HEK293 (cell line): ENCODE results near the gene CHCHD10.
A peak's percentile ranks its signal among the peaks of the same experiment; 100 is the strongest.

Experiments
- BCL11B ChIP-seq: fragments of 450-650 bp; formaldehyde crosslinking; IDR thresholded peaks from 2 replicates; pipeline ENCODE4 v1.5.1; 2016; ENCODE audit warnings: low read depth, missing biosample characterization, missing genetic modification characterization
- CTCF ChIP-seq: fragments of 450-650 bp; formaldehyde crosslinking; IDR thresholded peaks from 2 replicates; pipeline ENCODE4 v1.5.1; 2016; ENCODE audit warnings: missing biosample characterization, missing genetic modification characterization
- GFI1B ChIP-seq: fragments of 450-650 bp; formaldehyde crosslinking; IDR thresholded peaks from 2 replicates; pipeline ENCODE4 v1.5.1; 2016; ENCODE audit warnings: missing biosample characterization, missing genetic modification characterization
- HOXD13 ChIP-seq: sonication (generic); formaldehyde crosslinking; IDR thresholded peaks from 2 replicates; pipeline ENCODE4 v1.8.0; 2022; ENCODE audit warnings: missing genetic modification reagents, borderline replicate concordance
- PRDM1 ChIP-seq: fragments of 450-650 bp; formaldehyde crosslinking; IDR thresholded peaks from 2 replicates; pipeline ENCODE4; 2016; ENCODE audit warnings: missing biosample characterization, missing genetic modification characterization
- RBAK ChIP-seq: fragments of 450-650 bp; formaldehyde crosslinking; IDR thresholded peaks from 2 replicates; pipeline ENCODE4 v1.5.1; 2016; ENCODE audit warnings: missing biosample characterization, missing genetic modification characterization
- SCRT1 ChIP-seq: fragments of 450-650 bp; formaldehyde crosslinking; IDR thresholded peaks from 2 replicates; pipeline ENCODE4 v1.5.1; 2016; ENCODE audit warnings: missing biosample characterization, missing genetic modification characterization, borderline replicate concordance
- YY1 ChIP-seq: fragments of 450-650 bp; formaldehyde crosslinking; IDR thresholded peaks from 2 replicates; pipeline ENCODE4 v1.5.1; 2018; ENCODE audit warnings: missing biosample characterization, missing genetic modification characterization
- ZBTB49 ChIP-seq: fragments of 450-650 bp; formaldehyde crosslinking; IDR thresholded peaks from 2 replicates; pipeline ENCODE4 v1.5.1; 2016; ENCODE audit warnings: missing biosample characterization, missing genetic modification characterization, low read depth
- ZBTB6 ChIP-seq: fragments of 450-650 bp; formaldehyde crosslinking; IDR thresholded peaks from 2 replicates; pipeline ENCODE4 v1.5.1; 2017; ENCODE audit warnings: missing biosample characterization, missing genetic modification characterization
- ZBTB8A ChIP-seq: fragments of 450-650 bp; formaldehyde crosslinking; IDR thresholded peaks from 2 replicates; pipeline ENCODE4 v1.5.1; 2016; ENCODE audit warnings: missing biosample characterization, missing genetic modification characterization
- ZFHX2 ChIP-seq: fragments of 450-650 bp; formaldehyde crosslinking; conservative IDR thresholded peaks from 2 replicates; pipeline ENCODE4 v1.5.1; 2016; ENCODE audit warnings: missing biosample characterization, missing genetic modification characterization
- ZFP41 ChIP-seq: fragments of 450-650 bp; formaldehyde crosslinking; IDR thresholded peaks from 2 replicates; pipeline ENCODE4 v1.5.1; 2016; ENCODE audit warnings: missing biosample characterization, missing genetic modification characterization, borderline replicate concordance
- ZNF10 ChIP-seq: fragments of 450-650 bp; formaldehyde crosslinking; IDR thresholded peaks from 2 replicates; pipeline ENCODE4 v1.5.1; 2017; ENCODE audit warnings: missing biosample characterization, missing genetic modification characterization
- ZNF140 ChIP-seq: fragments of 450-650 bp; formaldehyde crosslinking; IDR thresholded peaks from 2 replicates; pipeline ENCODE4 v1.5.1; 2016; ENCODE audit warnings: missing biosample characterization, missing genetic modification characterization
- ZNF169 ChIP-seq: fragments of 450-650 bp; formaldehyde crosslinking; IDR thresholded peaks from 2 replicates; pipeline ENCODE4 v1.5.1; 2016; ENCODE audit warnings: missing biosample characterization, missing genetic modification characterization
- ZNF18 ChIP-seq: fragments of 450-650 bp; formaldehyde crosslinking; IDR thresholded peaks from 2 replicates; pipeline ENCODE4 v1.5.1; 2016; ENCODE audit warnings: missing biosample characterization, missing genetic modification characterization
- ZNF19 ChIP-seq: fragments of 450-650 bp; formaldehyde crosslinking; IDR thresholded peaks from 2 replicates; pipeline ENCODE4; 2016; ENCODE audit warnings: missing biosample characterization, missing genetic modification characterization, low read depth
- ZNF2 ChIP-seq: fragments of 450-650 bp; formaldehyde crosslinking; IDR thresholded peaks from 2 replicates; pipeline ENCODE4 v1.5.1; 2016; ENCODE audit warnings: missing biosample characterization, missing genetic modification characterization
- ZNF202 ChIP-seq: fragments of 450-650 bp; formaldehyde crosslinking; IDR thresholded peaks from 2 replicates; pipeline ENCODE4 v1.5.1; 2016; ENCODE audit warnings: missing biosample characterization, missing genetic modification characterization, borderline replicate concordance
- ZNF23 ChIP-seq: fragments of 450-650 bp; formaldehyde crosslinking; IDR thresholded peaks from 2 replicates; pipeline ENCODE4 v1.5.1; 2016; ENCODE audit warnings: missing biosample characterization, missing genetic modification characterization, borderline replicate concordance
- ZNF239 ChIP-seq: fragments of 450-650 bp; formaldehyde crosslinking; IDR thresholded peaks from 2 replicates; pipeline ENCODE4 v1.5.1; 2016; ENCODE audit warnings: missing biosample characterization, missing genetic modification characterization
- ZNF302 ChIP-seq: fragments of 450-650 bp; formaldehyde crosslinking; IDR thresholded peaks from 2 replicates; pipeline ENCODE4 v1.5.1; 2016; ENCODE audit warnings: missing biosample characterization, missing genetic modification characterization, low read depth
- ZNF354C ChIP-seq: fragments of 450-650 bp; formaldehyde crosslinking; IDR thresholded peaks from 2 replicates; pipeline ENCODE4 v1.5.1; 2016; ENCODE audit warnings: missing biosample characterization, missing genetic modification characterization, low read depth, borderline replicate concordance
- ZNF37A ChIP-seq: fragments of 450-650 bp; IDR thresholded peaks from 2 replicates; pipeline ENCODE4 v1.5.1; 2018; ENCODE audit warnings: missing biosample characterization, missing genetic modification characterization
- ZNF488 ChIP-seq: fragments of 450-650 bp; formaldehyde crosslinking; IDR thresholded peaks from 2 replicates; pipeline ENCODE4 v1.5.1; 2016; ENCODE audit warnings: missing biosample characterization, missing genetic modification characterization
- ZNF501 ChIP-seq: fragments of 450-650 bp; formaldehyde crosslinking; IDR thresholded peaks from 2 replicates; pipeline ENCODE4 v1.5.1; 2016; ENCODE audit warnings: missing biosample characterization, missing genetic modification characterization
- ZNF561 ChIP-seq: fragments of 450-650 bp; IDR thresholded peaks from 2 replicates; pipeline ENCODE4 v1.5.1; 2018; ENCODE audit warnings: missing biosample characterization, missing genetic modification characterization, borderline replicate concordance
- ZNF571 ChIP-seq: fragments of 450-650 bp; formaldehyde crosslinking; IDR thresholded peaks from 2 replicates; pipeline ENCODE4 v1.5.0; 2017; ENCODE audit warnings: missing biosample characterization, missing genetic modification characterization
- ZNF585B ChIP-seq: fragments of 450-650 bp; formaldehyde crosslinking; IDR thresholded peaks from 2 replicates; pipeline ENCODE4 v1.5.1; 2016; ENCODE audit warnings: missing biosample characterization, missing genetic modification characterization
- ZNF629 ChIP-seq: fragments of 450-650 bp; formaldehyde crosslinking; IDR thresholded peaks from 2 replicates; pipeline ENCODE4 v1.5.1; 2017; ENCODE audit warnings: missing biosample characterization, missing genetic modification characterization
- ZSCAN16 ChIP-seq: fragments of 450-650 bp; formaldehyde crosslinking; IDR thresholded peaks from 2 replicates; pipeline ENCODE4 v1.5.1; 2016; ENCODE audit warnings: missing biosample characterization, missing genetic modification characterization
- ZSCAN4 ChIP-seq: fragments of 450-650 bp; formaldehyde crosslinking; IDR thresholded peaks from 2 replicates; pipeline ENCODE4 v1.5.1; 2017; ENCODE audit warnings: missing biosample characterization, missing genetic modification characterization

Gene CHCHD10

GRCh38 chr22:23750714-23751440 lies 16.9 kb downstream of the CHCHD10 start, which contains the start of gene ZNF70 (continued):
- peak; percentile 10; the same call in 1 of the 2 replicates for TF ChIP-seq CTCF (tag by site-specific recombination)
- TF ChIP-seq ZNF18 (tag by site-specific recombination) = no peak
- no peak for TF ChIP-seq BCL11B (tag by site-specific recombination)
- TF ChIP-seq ZNF10 = no peak
- no peak for TF ChIP-seq RBAK
- TF ChIP-seq SCRT1 = no peak
- no peak for TF ChIP-seq ZNF302 (tag by site-specific recombination)
- peak; percentile 19; the same call in 1 of the 2 replicates for TF ChIP-seq YY1
- TF ChIP-seq ZBTB6 (tag by site-specific recombination) = no peak
- no peak for TF ChIP-seq ZNF501 (tag by site-specific recombination)
- no peak for TF ChIP-seq ZBTB8A
- no peak for TF ChIP-seq ZNF23 (tag by site-specific recombination)
- TF ChIP-seq ZNF140 (tag by site-specific recombination) = no peak
- no peak for TF ChIP-seq ZNF354C (tag by site-specific recombination)
- TF ChIP-seq GFI1B (tag by site-specific recombination) = no peak
- TF ChIP-seq ZNF629 (tag by site-specific recombination) = peak; percentile 44
- TF ChIP-seq ZFP41 = no peak
- no peak for TF ChIP-seq ZNF37A (tag by site-specific recombination)
- no peak for TF ChIP-seq HOXD13 (CRISPR knock-in tag)
- no peak for TF ChIP-seq ZNF585B (tag by site-specific recombination)
- no peak for TF ChIP-seq ZNF202
- TF ChIP-seq ZNF571 (tag by site-specific recombination) = no peak
- TF ChIP-seq ZSCAN4 (tag by site-specific recombination) = no peak
- TF ChIP-seq ZSCAN16 (tag by site-specific recombination) = no peak
- no peak for TF ChIP-seq ZNF488
- TF ChIP-seq ZNF2 (tag by site-specific recombination) = no peak; the same call in 1 of the 2 replicates
- TF ChIP-seq ZNF19 (tag by site-specific recombination) = no peak
- TF ChIP-seq ZNF239 (tag by site-specific recombination) = no peak
- no peak for TF ChIP-seq ZNF561
- no peak for TF ChIP-seq ZBTB49 (tag by site-specific recombination)
- no peak for TF ChIP-seq ZNF169 (tag by site-specific recombination)
- TF ChIP-seq ZFHX2 (tag by site-specific recombination) = no peak
- no peak for TF ChIP-seq PRDM1 (tag by site-specific recombination)
